D341Med (cell line): ENCODE data around the gene SREBF1.

Experiments used
- DNase-seq: peaks from one replicate; pipeline ENCODE4 v3.0.0; 2012; ENCODE audit warnings: low spot score

SREBF1 gene

GRCh38 chr17:17763136-17763535 is 73.7 kb downstream of the SREBF1 start:
- no peak for DNase-seq

GRCh38 chr17:17762744-17763105 is 74.1 kb downstream of the SREBF1 start:
- no peak for DNase-seq
